ENCODE results near the gene UBXN4.

The UBXN4 gene

DNA sequence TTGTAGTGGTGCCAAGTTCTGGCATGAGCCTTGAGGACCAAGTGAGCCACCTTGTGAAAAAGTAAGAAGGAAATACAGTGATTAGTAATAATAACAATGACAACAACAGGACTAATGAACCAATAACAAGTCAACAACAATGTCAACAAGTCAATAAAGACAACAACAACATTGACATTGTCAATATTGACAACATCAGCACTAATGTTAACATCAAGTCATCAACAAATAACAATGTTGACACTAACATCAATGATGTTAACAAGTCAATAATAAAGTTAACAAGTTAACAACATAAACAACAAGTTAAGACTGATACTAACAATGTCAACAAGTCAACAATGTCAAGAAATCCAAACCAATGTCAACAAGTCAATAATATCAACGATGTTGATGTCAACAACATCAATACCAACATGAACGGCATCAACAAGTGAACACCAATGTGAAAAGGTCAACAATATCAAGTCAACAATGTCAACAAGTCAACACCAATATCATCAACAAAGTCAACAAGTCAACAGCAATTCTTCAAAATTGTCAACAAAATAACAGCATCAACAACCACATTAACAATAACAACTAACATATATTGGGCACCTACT lies 71.4 kb downstream of the UBXN4 start:
- no peak overlapping the region for H3K9ac ChIP-seq
- no peak for TF ChIP-seq Cebpa-rat (IDR thresholded peaks at IDR 0.05)
- H4K20me1 ChIP-seq: no peaks in the 10 kb centered on the region
- no peaks in the 10 kb centered on the region for H3K27me3 ChIP-seq
- H3K4me3 ChIP-seq: no peak overlapping the region
- H3K36me3 ChIP-seq: peaks cover 0 to 4% (median 0%) of the 10 kb centered on the region in 11 experiments; a peak in 2 of 22 replicates
- H3K4me1 ChIP-seq: no peaks in the 10 kb centered on the region
- peaks cover 0 to 10% (median 0%) of the 10 kb centered on the region in 11 experiments; a peak in 4 of 22 replicates for H3K9me3 ChIP-seq (replicated peaks in 1 of 11)
- H3K4me2 ChIP-seq: no peak overlapping the region
- H3K27ac ChIP-seq: no peak overlapping the region

- Histone ChIP-seq H4K20me1 (no peaks in the 10 kb centered on the region), H3K4me3 (no peak overlapping the region), H3K4me2 (no peak overlapping the region), H3K9ac (no peak overlapping the region), H3K4me1 (peaks cover 6 to 17% (median 10%) of the 10 kb centered on the region in 10 experiments), H3K27ac (no peak overlapping the region), H3K27me3 (no peaks in the 10 kb centered on the region), H3K9me3 (replicated peaks in 1 of 11) (peaks cover 0 to 9% (median 0%) of the 10 kb centered on the region in 11 experiments; a peak in 4 of 22 replicates), H3K36me3 (no peaks in the 10 kb centered on the region)
- no peak for TF ChIP-seq Cebpa-rat (IDR thresholded peaks at IDR 0.05)
Observed at GRCh38 chr2:135815269-135815668, 73.6 kb downstream of the UBXN4 start.

DNA sequence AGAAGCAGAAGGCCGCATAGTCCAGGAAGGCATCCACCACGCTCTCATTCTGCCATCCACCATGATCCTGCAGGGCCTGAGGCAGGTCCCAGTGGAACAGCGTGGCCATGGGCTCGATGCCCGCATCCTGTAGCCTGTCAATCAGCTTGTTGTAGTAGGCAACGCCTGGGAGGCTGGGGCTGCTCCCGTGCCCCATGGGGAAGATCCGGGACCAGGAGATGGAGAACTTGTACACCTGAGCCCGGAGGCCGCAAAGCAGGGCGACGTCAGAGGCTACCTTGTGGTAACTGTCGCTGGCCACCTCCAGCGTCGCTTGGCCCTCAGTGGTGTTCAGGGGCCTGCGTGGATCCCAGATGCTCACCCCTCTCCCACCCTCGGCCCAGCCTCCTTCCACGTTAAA lies 75.8 kb downstream of the UBXN4 start:
- peaks cover 10 to 31% (median 16%) of the 10 kb centered on the region in 10 experiments for H3K4me1 ChIP-seq
- H3K9ac ChIP-seq: no peak overlapping the region
- H3K4me2 ChIP-seq: no peak overlapping the region
- no peaks in the 10 kb centered on the region for H4K20me1 ChIP-seq
- TF ChIP-seq Cebpa-rat (IDR thresholded peaks at IDR 0.05): no peak
- no peak overlapping the region for H3K4me3 ChIP-seq
- no peak overlapping the region for H3K27ac ChIP-seq
- H3K27me3 ChIP-seq: no peaks in the 10 kb centered on the region
- H3K36me3 ChIP-seq: no peaks in the 10 kb centered on the region; a peak in 1 of 22 replicates
- peaks cover 0 to 12% (median 6%) of the 10 kb centered on the region in 11 experiments; a peak in 20 of 22 replicates for H3K9me3 ChIP-seq (replicated peaks in 1 of 11)

- no peak overlapping the region for H3K4me2 ChIP-seq
- H3K27me3 ChIP-seq: no peaks in the 10 kb centered on the region
- peaks cover 0 to 4% (median 0%) of the 10 kb centered on the region in 11 experiments; a peak in 3 of 22 replicates for H3K36me3 ChIP-seq
- peaks cover 5 to 17% (median 10%) of the 10 kb centered on the region in 11 experiments; a peak in 21 of 22 replicates for H3K9me3 ChIP-seq (replicated peaks in 1 of 11)
- no peak for TF ChIP-seq Cebpa-rat (IDR thresholded peaks at IDR 0.05)
- peaks cover 10 to 31% (median 16%) of the 10 kb centered on the region in 10 experiments for H3K4me1 ChIP-seq
- H3K9ac ChIP-seq: no peak overlapping the region
- H3K4me3 ChIP-seq: no peak overlapping the region
- H3K27ac ChIP-seq: no peak overlapping the region
- H4K20me1 ChIP-seq: no peaks in the 10 kb centered on the region
Observed at GRCh38 chr2:135817951-135818350, 76.3 kb downstream of the UBXN4 start.

- Histone ChIP-seq H3K27me3 (no peaks in the 10 kb centered on the region), H3K4me1 (peaks cover 10 to 31% (median 16%) of the 10 kb centered on the region in 10 experiments), H3K9me3 (replicated peaks in 1 of 11) (peaks cover 15 to 28% (median 20%) of the 10 kb centered on the region in 11 experiments), H3K9ac (no peak overlapping the region; a peak in 1 of 22 replicates), H4K20me1 (no peaks in the 10 kb centered on the region), H3K4me2 (peak overlapping the region in 6 of 11 experiments; percentile 58 to 73 (median 66); a peak in 8 of 22 replicates), H3K36me3 (peaks cover 0 to 13% (median 0%) of the 10 kb centered on the region in 11 experiments; a peak in 5 of 22 replicates), H3K4me3 (no peak overlapping the region), H3K27ac (peak overlapping the region in 2 of 11 experiments; percentile 18 to 52; a peak in 2 of 22 replicates)
- TF ChIP-seq Cebpa-rat (IDR thresholded peaks at IDR 0.05): no peak
Observed at GRCh38 chr2:135818937-135819610, 77.4 kb downstream of the UBXN4 start.

DNA sequence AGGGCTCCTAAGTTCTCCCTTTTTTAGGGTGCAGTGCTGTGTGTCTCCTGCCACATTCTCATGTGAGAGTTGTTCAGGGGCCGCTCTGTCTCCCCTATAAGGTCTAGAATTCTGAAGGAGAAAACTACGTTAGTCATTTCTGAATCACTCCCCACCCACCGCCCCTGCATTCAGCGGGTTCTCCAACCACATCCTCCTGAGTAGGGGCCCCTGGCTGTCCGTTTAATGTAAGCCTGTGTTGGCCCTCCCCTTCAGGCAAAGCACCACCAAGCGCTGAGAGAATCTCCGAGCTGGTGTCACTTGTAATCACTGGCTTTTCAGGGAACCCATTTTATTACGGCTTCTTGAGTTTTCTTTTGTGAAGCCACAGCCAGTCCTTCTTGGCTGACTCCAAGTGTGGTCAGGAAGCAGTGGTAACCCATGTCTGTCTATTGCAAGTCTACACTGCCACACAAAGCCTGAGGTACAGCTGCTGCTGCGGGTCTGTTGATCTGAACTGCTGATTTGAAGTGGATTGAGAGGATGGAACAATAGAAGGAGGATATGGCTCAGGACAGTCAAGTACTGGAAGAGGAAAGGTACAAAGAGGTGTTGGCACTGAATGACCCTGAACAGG lies 78.5 kb downstream of the UBXN4 start:
- H3K4me3 ChIP-seq: no peak overlapping the region; a peak in 1 of 20 replicates
- H3K4me2 ChIP-seq: peak overlapping the region; percentile 46 to 73 (median 62)
- H3K9me3 ChIP-seq (replicated peaks in 1 of 11): peaks cover 15 to 28% (median 20%) of the 10 kb centered on the region in 11 experiments
- no peaks in the 10 kb centered on the region for H3K27me3 ChIP-seq
- H3K27ac ChIP-seq: peak overlapping the region in 8 of 11 experiments; percentile 3 to 56 (median 24); a peak in 10 of 22 replicates
- H3K9ac ChIP-seq: peak overlapping the region in 4 of 11 experiments; percentile 4 to 39 (median 21); a peak in 4 of 22 replicates
- no peak for TF ChIP-seq Cebpa-rat (IDR thresholded peaks at IDR 0.05)
- no peaks in the 10 kb centered on the region for H4K20me1 ChIP-seq
- peaks cover 14 to 32% (median 18%) of the 10 kb centered on the region in 10 experiments for H3K4me1 ChIP-seq
- H3K36me3 ChIP-seq: peaks cover 0 to 13% (median 0%) of the 10 kb centered on the region in 11 experiments; a peak in 5 of 22 replicates

- H3K4me2 ChIP-seq: peak overlapping the region in 5 of 11 experiments; percentile 2 to 16 (median 10); a peak in 3 of 22 replicates
- TF ChIP-seq Cebpa-rat (IDR thresholded peaks at IDR 0.05): no peak
- peaks cover 0 to 13% (median 0%) of the 10 kb centered on the region in 11 experiments; a peak in 5 of 22 replicates for H3K36me3 ChIP-seq
- no peak overlapping the region for H3K9ac ChIP-seq
- no peak overlapping the region for H3K4me3 ChIP-seq
- H3K4me1 ChIP-seq: peaks cover 25 to 43% (median 29%) of the 10 kb centered on the region in 10 experiments
- H3K27ac ChIP-seq: no peak overlapping the region
- H4K20me1 ChIP-seq: no peaks in the 10 kb centered on the region
- no peaks in the 10 kb centered on the region for H3K27me3 ChIP-seq
- peaks cover 15 to 28% (median 20%) of the 10 kb centered on the region in 11 experiments for H3K9me3 ChIP-seq (replicated peaks in 1 of 11)
Observed at GRCh38 chr2:135821190-135821589, 79.5 kb downstream of the UBXN4 start.

GRCh38 chr2:135822855-135823254 lies 81.2 kb downstream of the UBXN4 start:
- no peaks in the 10 kb centered on the region for H3K27me3 ChIP-seq
- H3K36me3 ChIP-seq: peaks cover 0 to 13% (median 0%) of the 10 kb centered on the region in 11 experiments; a peak in 5 of 22 replicates
- no peak for TF ChIP-seq Cebpa-rat (IDR thresholded peaks at IDR 0.05)
- no peaks in the 10 kb centered on the region for H4K20me1 ChIP-seq
- no peak overlapping the region for H3K9ac ChIP-seq
- H3K27ac ChIP-seq: no peak overlapping the region
- H3K4me2 ChIP-seq: no peak overlapping the region
- H3K9me3 ChIP-seq (replicated peaks in 1 of 11): peaks cover 15 to 28% (median 20%) of the 10 kb centered on the region in 11 experiments
- H3K4me1 ChIP-seq: peaks cover 25 to 48% (median 35%) of the 10 kb centered on the region in 10 experiments
- no peak overlapping the region for H3K4me3 ChIP-seq

All from BLaER1 treated with 17β-estradiol and CSF1 and Interleukin-3, amounts not matched to agents 10 nM and 100 nM (cell line).